ENCODE results near the gene CFTR. TPM values are rescaled to one million over a fixed set of nuclear protein-coding genes. Genes with fewer than 3 reads are reported as not detected.

The CFTR gene
- total RNA-seq, 1 experiment from 2014 or later: not detected

DNA sequence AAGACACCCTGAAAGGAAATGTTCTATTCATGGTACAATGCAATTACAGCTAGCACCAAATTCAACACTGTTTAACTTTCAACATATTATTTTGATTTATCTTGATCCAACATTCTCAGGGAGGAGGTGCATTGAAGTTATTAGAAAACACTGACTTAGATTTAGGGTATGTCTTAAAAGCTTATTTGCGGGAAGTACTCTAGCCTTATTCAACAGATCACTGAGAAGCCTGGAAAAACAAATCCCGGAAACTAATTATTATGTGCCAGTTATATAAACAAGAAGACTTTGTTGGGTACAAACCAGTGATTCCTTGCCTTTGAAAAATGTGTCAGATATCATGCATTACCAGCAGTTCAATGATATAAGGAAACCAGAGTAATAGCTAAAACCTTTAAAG, 160.1 kb downstream of the CFTR start:
- H3K4me2 ChIP-seq (ENCODE audit: low read length): no peak overlapping the region
- no peak overlapping the region for H3K4me3 ChIP-seq (replicated peaks in 1 of 2; ENCODE audit: low read depth in 1 of 2, low read length in 2 of 2)
- H3K36me3 ChIP-seq (ENCODE audit: control insufficient read depth in 1 of 2, insufficient read depth in 2 of 2, low read length in 2 of 2): no peaks in the 10 kb centered on the region
- TF ChIP-seq POLR2A (IDR thresholded peaks at IDR 0.05; ENCODE audit: borderline replicate concordance, extremely low read depth, insufficient read depth, insufficient read length): no peak
- no peak for TF ChIP-seq TCF7L2 (IDR thresholded peaks at IDR 0.05; ENCODE audit: borderline replicate concordance, extremely low read depth, insufficient read depth, insufficient read length)
- no peaks in the 10 kb centered on the region for H3K9me3 ChIP-seq (ENCODE audit: control insufficient read depth in 1 of 2, insufficient read depth in 1 of 2, low read depth in 1 of 2, low read length in 2 of 2)
- no peaks in the 10 kb centered on the region for H3K27me3 ChIP-seq (ENCODE audit: insufficient read depth, low read length)
- intact Hi-C loops (cut with micrococcal nuclease): no loop called here
- H4K20me1 ChIP-seq (ENCODE audit: insufficient read depth): no peaks in the 10 kb centered on the region
- no TSS peak for BruUV-seq (replicated peaks)
- ChIA-PET POLR2A (no interaction called here), CTCF (no interaction called here), RAD21 (ENCODE audit: low non-redundant PET in 1 of 2, low total read pairs in 2 of 2, uncharacterized antibody in 2 of 2, unreplicated experiment in 2 of 2) (no interaction called here)
- H2AFZ ChIP-seq (ENCODE audit: low read depth, low read length, poor library complexity, severe bottlenecking): no peak overlapping the region
- H3K4me1 ChIP-seq (ENCODE audit: control insufficient read depth in 1 of 2, insufficient read depth in 2 of 2, low read length in 2 of 2): no peaks in the 10 kb centered on the region
- ATAC-seq (no peak), DNase-seq (ENCODE audit: low read depth, low spot score) (no peak)
- H3K27ac ChIP-seq (ENCODE audit: low read depth, low read length): no peak overlapping the region
- H3K9me2 ChIP-seq (ENCODE audit: insufficient read depth): no peaks in the 10 kb centered on the region
- no peak overlapping the region for H3K9ac ChIP-seq (ENCODE audit: low read length)
- H3K79me2 ChIP-seq (ENCODE audit: insufficient read depth, low read length): no peaks in the 10 kb centered on the region

DNA sequence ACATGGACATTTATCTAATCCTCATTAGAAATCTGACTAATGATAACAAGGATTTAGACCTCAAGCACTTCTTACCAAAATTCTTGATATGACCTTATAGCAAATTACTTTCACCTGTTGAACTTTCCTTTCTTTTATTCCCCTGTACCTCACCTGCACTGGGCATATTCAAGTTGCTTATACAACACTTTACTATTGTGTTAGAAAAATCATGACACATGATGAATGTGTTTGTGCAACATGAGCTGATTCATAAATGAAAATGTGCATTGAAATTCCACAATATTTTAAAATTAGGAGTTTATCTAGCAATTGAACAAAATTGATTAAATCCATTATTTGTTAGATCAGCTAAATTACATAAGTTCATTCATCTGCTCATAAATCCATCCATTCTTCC, 160.6 kb downstream of the CFTR start:
- Histone ChIP-seq H3K27me3 (ENCODE audit: insufficient read depth, low read length) (no peaks in the 10 kb centered on the region), H3K9ac (ENCODE audit: low read length) (no peak overlapping the region), H2AFZ (ENCODE audit: low read depth, low read length, poor library complexity, severe bottlenecking) (no peak overlapping the region), H3K9me3 (ENCODE audit: control insufficient read depth in 1 of 2, insufficient read depth in 1 of 2, low read depth in 1 of 2, low read length in 2 of 2) (no peaks in the 10 kb centered on the region), H3K4me3 (replicated peaks in 1 of 2; ENCODE audit: low read depth in 1 of 2, low read length in 2 of 2) (no peak overlapping the region), H3K4me2 (ENCODE audit: low read length) (no peak overlapping the region), H3K27ac (ENCODE audit: low read depth, low read length) (no peak overlapping the region), H3K4me1 (ENCODE audit: control insufficient read depth in 1 of 2, insufficient read depth in 2 of 2, low read length in 2 of 2) (peaks cover 0 to 3% of the 10 kb centered on the region in 2 experiments; a peak in 2 of 4 replicates), H3K36me3 (ENCODE audit: control insufficient read depth in 1 of 2, insufficient read depth in 2 of 2, low read length in 2 of 2) (no peaks in the 10 kb centered on the region), H3K9me2 (ENCODE audit: insufficient read depth) (no peaks in the 10 kb centered on the region), H4K20me1 (ENCODE audit: insufficient read depth) (no peaks in the 10 kb centered on the region), H3K79me2 (ENCODE audit: insufficient read depth, low read length) (no peaks in the 10 kb centered on the region)
- CTCF ChIA-PET: no interaction called here
- intact Hi-C loops (cut with micrococcal nuclease): no loop called here
- no TSS peak for BruUV-seq (replicated peaks)
- no peak for TF ChIP-seq FOSL1 (IDR thresholded peaks at IDR 0.05; ENCODE audit: low read depth)
- no peak for TF ChIP-seq POLR2AphosphoS5 (IDR thresholded peaks at IDR 0.05; ENCODE audit: low read depth, low read length)
- TF ChIP-seq SP1 (IDR thresholded peaks at IDR 0.05; ENCODE audit: low read depth): no peak
- no peak for TF ChIP-seq ELF1 (IDR thresholded peaks at IDR 0.05; ENCODE audit: borderline replicate concordance, low read depth)
- no peak for TF ChIP-seq TCF7L2 (IDR thresholded peaks at IDR 0.05; ENCODE audit: borderline replicate concordance, extremely low read depth, insufficient read depth, insufficient read length)
- TF ChIP-seq EZH2phosphoT487 (IDR thresholded peaks at IDR 0.05; ENCODE audit: borderline replicate concordance): no peak
- DNase-seq (ENCODE audit: low read depth, low spot score) (no peak), ATAC-seq (no peak)
- RAD21 ChIA-PET (ENCODE audit: low non-redundant PET in 1 of 2, low total read pairs in 2 of 2, uncharacterized antibody in 2 of 2, unreplicated experiment in 2 of 2): no interaction called here
- POLR2A ChIA-PET: no interaction called here
